GM19463 (cell line): ENCODE results near the gene GTF3C6.
"Not testable (repeated sequence)": the region's sequence is repeated elsewhere in the genome, so short reads cannot be mapped to it uniquely, and the experiment has no call there.

Experiments used
- ATAC-seq: cut with Tn5 transposase; IDR thresholded peaks from one replicate; pipeline ENCODE4 v1.9.1; 2021; ENCODE audit warnings: mild to moderate bottlenecking, moderate library complexity; ENCODE audit not compliant: unreplicated experiment

Gene GTF3C6, protein sequence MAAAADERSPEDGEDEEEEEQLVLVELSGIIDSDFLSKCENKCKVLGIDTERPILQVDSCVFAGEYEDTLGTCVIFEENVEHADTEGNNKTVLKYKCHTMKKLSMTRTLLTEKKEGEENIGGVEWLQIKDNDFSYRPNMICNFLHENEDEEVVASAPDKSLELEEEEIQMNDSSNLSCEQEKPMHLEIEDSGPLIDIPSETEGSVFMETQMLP

DNA sequence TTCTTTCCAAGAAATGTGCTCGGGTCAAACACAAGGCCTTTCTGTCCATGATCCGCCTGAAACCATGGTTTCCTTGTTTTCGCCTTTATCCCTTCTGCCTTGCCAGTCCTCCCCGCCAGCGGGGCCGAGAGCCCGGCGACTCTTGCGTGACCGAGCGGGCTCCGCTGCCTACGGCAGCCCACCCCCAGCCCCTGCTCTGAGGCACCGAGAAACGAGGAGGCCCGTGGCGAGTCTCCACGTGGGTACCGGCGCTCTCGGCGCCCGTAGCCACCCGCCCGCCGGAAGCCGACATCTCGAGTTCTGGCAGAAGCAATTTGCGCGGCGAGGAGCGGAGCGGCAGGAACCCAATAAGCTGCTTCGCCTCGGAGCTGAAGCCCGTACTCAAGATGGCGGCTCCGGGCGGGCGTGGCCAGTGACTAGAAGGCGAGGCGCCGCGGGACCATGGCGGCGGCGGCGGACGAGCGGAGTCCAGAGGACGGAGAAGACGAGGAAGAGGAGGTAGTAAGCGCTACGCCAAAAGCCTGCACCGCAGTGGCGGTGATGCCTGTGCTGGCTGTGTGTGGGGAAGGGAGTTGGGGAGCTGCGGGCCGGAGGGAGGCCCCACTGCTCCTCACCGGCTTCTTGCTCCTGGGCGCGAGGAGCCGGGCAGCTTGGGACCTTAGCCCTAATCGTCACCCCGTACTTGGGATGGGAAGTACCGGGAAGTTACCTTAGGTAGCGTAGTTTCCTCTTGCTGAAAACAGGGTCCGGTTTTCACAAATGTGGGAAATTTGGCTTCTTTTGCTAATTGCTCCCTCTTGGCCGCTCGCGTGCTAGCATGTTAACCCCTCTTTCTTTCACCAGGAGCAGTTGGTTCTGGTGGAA is at the start of gene GTF3C6:
GTF3C6 (plus strand) TSS at position 378 of the 864 bp plus-strand sequence; CDS start at position 442, 64 bp downstream.
- peak; percentile 98 for ATAC-seq

DNA sequence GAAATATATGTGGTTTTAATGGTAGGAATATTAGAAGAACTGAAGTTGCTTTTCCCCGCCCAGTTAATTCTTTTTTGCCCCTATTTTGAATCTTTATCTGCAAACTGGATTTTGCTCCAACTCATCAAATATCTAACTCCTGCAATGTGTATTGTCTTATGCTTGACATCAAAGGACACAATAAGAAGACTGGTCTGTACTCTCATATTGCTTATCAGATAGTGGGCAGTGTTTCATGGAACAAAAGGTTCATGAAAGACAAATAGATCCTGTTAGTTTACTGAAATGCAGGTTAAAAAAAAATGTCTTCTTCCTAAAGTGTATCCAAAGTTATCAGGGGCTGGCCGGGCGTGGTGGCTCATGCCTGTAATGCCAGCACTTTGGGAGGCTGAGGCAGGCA is 27.7 kb upstream of the GTF3C6 start:
- ATAC-seq = no peak

DNA sequence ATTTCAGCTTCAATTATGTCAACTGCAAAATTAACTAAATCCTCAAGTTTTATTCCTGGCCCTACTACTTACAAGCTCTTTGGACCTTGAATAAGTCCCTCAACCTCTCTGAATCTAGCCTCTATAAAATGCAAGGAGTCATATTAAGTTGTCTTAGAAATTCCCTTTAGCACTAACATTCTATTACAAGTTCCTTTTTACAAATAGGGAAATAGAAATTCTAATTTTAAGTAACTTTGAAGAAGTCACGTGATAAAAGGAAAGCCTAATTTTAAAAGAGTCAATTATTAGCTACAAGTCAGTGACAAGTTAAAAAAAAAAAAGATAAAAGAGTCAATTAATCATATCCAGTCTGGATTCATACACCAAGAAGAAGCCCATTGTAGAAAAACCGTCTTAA is 24.6 kb upstream of the GTF3C6 start:
- no peak for ATAC-seq

DNA sequence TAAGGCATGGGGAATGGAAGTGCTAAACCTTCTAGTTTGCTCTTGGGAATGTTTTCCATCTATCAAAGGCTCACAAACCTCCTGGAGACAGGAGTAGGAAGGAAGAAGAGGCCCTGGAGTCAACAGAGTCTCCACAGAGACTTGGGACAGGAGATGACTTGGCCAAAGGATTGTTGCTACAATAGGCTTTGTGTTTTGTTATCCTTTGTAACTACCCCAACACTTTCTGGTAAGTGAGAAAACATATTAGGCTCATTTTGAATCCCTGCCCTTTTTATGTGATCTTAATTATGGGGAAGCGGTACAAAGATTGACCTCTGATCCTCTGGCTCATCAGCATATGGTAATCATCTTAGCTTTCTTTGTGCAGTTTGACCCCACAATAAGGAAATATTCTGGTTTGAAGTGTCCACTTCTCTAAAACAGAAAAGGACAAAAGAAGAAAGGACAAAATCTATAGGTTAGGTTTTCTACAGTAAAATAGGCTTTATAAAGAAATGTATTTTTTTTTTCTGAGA is 24.1 kb upstream of the GTF3C6 start:
- no peak for ATAC-seq

DNA sequence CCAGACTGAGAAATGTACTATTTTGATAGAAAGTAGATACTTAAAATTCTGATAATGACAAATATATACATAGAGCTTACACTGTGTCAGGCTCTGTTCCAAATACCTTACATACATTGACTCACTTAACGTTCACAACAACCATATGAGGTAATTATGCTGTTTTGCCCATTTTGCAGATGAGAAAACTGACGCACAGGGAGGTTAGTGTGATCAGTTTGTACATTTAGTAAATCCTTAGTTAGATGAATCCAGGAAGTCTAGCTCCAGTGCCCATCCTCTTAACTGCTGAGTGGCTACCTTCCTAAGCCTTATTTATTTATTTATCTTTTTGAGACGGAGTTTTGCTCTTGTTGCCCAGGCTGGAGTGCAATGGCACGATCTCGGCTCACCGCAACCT is 23.3 kb upstream of the GTF3C6 start:
- no peak for ATAC-seq

DNA sequence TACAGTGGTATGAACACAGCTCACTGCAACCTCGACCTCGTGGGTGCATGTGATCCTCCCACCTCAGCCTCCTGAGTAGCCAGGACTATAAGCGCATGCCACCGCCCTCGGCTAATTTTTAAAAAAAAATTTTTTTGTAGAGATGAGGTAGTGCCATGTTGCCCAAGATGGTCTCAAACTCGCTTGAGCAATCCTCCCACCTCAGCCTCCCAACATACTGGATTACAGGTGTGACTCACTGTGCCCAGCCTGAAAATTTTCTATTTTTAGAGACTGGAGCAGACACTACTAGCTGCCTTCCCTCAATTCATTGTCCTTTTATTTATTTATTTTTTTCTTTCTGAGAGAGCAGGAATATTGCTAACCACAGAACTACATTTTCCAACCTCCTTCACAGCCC is 20.3 kb upstream of the GTF3C6 start:
- no peak for ATAC-seq

DNA sequence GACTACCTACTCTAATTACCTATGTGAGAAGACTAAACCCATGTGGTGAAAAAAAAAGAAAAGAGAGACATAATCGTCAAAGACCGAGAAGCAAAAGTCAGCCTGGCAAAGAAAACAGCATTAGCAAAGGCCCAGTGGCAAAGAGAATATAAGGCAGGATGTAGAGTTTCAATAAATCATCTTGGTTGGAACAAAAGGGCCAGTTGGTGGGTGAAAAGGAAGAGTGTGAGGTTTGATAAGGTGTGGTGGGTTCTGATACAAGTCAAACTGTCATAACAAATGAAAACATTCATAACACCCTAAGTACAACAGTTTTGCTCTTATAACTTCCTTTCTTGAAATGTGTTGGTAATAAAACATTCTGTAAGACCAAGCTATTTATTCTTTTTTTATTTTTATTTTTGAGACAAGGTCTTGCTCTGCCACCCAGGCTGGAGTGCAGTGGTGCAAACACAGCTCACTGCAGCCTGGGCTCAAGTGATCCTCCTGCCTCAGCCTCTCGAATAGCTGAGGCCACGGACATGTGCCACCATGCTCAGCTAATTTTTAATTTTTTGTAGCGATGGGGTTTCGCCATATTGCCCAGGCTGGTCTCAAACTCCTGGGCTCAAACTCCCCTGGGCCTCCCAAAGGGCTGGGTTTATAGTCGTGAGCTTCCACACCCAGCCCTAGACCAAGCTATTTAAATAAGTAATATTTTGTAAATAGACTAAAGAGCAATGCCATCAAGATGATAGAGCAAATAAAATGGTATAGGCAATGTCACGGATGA is 18.9 kb upstream of the GTF3C6 start:
- ATAC-seq = no peak

DNA sequence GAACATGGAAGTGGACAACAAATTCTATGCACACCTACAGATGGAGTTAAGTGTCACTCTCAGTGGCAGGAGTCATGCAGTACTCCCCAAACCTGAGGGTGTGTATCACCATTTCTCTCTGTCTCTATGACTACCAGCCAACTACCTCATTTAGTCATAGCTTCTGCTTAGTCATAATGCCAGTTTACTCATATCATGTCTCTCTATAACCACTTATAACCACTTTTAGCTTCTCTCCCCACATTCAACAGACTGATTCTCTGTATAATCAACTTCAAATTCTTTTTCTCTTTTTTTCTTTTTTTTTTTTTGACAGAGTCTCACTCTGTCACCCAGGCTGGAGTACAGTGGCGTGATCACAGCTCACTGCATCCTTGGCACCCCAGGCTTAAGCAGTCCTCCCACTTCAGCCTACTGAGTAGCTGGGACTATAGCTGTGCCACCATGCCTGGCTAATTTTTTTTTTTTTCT is 13.8 kb upstream of the GTF3C6 start:
- peak; percentile 99 for ATAC-seq

DNA sequence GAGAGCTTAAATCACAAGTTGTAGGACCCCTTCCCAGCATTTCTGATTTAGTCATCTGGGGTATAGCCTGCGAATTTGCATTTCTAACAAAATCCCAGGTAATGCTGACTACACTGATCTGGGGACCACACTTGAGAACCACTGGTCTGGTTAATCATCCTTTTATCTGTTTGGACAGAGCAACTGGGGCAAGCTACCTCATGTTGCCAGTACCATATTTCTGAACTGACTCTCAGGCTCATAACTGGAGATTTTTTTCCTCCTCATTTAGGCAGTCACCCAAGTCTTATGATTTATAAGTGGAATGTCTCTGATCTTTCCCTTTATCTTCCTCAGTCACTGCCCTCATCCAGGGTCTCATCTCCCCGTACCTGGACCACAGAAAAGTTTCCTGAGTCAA is 12.0 kb upstream of the GTF3C6 start:
- no peak for ATAC-seq

DNA sequence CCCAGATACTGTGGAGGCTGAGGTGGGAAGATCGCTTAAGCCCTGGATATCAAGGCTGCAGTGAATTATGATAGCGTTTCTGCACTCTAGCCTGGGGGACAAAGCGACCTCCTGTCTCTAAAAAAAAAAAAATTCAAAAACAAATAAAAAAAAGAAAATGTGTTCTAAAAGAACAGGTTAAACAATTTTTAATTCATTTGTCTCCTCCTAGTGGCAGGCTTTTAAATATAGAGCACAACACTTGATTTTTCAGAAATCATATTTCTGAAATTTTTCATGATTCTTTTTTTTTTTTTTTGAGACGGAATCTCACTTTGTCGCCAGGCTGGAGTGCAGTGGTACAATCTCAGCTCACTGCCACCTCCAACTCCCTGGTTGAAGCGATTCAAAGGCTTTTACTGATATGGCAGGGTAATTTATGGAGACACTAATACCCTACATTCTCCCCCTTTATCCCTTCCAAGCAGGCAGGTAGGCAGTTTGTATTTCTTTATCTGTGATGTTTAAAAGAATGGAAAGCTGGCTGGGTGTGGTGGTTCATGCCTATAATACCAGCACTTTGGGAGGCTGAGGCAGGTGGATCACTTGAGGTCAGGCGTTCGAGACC is 8.7 kb upstream of the GTF3C6 start:
- ATAC-seq = no peak

DNA sequence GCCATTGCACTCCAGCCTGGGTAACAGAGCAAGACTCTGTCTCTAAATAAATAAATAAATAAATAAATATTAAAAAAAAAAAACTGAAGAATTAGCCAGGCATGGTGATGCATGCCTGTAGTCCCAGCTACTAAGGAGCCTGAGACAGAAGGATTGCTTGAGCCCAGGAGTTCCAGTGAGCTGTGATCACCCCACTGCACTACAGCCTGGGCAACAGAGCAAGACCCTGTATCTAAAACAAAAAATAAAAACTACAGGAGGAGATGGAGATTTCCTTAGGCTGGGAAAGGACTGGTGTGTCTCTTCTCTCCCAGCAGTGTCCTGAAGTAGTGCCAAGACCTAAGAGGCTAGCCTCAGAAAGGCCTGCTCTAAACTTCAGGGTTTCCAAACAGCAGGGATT is 8.1 kb upstream of the GTF3C6 start:
- no peak for ATAC-seq

DNA sequence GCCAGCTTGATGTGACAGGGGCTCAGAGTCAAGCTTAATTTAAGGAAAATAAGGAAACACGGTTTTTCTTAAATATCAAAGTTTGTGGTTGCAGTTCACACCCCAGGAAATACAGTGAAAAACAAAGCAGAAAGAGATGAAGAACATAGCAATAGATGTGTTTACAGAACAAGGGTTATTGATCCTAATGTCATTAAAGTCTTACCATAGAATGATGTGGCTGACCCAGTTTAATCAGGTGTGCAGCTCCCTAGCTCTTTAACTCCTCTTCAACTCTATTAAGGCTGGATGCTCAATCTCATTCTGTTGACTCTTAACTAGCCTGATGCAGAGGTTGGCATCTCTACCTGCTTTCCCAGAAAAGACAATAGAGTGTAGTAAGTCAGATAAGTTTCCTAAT is 7.5 kb upstream of the GTF3C6 start:
- ATAC-seq = no peak

DNA sequence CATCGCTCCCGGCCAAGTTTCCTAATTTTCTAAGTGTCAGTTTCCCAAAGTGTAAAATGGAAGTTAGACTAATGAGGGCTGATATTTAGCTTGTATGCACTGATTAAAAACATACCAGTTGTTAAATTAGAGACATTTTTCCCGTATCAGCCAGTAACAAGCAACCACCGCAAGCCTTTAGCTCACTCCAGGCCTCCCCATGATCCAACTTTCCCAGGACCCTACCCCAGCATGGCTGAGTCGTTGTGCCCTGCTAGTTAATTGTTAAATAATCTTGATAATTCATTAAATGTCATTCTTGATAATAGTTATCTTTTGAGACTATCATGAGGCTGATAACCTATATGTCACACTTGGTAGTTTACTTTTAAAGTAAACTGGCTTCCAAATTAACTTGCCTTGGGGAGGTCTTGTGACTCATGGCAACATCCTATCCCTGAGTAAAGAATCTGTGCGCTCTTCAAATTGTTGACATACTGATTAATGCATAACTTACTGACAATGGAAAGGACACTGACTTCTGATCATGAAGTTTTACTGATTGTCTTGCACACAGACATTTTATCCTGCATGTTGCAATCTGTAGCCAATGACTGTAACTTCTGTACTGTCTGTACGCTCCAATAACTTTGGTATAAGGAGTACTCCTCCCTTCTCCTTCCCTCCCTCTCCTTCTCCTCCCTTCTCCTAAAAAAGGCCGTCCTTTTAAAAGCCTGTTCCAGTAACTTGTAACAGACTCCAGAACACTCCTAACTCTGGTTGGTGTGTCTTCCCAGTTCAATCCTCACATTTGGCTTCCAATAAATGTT is 6.3 kb upstream of the GTF3C6 start:
- no peak for ATAC-seq

DNA sequence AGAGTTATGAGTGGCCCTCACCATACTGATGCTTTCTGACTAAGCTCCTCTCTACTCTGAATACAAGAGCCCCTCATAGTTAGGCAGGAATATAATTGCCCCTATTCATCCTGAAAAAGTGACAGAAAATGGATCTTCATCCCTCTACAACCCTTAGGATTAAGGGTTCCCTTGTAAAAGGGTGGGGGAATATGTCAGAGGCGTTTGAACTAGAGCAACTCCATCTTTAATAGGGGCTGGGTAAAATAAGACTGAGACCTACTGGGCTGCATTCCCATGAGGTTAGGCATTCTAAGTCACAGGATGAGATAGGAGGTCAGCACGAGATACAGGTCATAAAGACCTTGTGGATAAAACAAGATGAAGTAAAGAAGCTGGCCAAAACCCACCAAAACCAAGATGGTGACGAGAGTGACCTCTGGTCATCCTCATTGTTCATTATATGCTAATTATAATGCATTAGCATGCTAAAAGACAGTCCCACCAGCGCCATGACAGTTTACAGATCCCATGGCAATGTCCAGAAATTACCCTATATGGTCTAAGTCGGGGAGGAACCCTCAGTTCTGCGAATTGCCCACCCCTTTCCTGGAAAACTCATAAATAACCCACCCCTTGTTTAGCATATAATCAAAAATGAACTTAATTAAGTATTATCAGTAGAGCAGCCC is 4.7 kb upstream of the GTF3C6 start:
- no peak for ATAC-seq

DNA sequence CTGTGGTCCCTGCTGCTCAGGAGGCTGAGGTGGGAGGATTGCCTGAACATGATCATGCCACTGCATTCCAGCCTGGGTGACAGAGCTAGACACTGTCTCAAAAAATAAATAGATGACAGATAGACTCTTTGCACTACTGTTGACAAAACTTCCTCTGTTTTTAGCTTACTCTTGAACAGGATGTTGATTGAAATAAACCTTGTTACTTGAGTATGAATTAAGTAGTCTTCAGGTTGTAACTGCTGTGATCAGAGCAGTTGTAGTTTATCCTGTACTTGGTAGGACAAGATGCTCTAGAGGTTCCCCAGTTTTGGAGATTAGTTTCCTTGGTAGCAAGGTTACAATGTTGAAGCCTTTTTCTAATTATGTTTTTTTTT is 1.5 kb downstream of the GTF3C6 start:
- no peak for ATAC-seq

DNA sequence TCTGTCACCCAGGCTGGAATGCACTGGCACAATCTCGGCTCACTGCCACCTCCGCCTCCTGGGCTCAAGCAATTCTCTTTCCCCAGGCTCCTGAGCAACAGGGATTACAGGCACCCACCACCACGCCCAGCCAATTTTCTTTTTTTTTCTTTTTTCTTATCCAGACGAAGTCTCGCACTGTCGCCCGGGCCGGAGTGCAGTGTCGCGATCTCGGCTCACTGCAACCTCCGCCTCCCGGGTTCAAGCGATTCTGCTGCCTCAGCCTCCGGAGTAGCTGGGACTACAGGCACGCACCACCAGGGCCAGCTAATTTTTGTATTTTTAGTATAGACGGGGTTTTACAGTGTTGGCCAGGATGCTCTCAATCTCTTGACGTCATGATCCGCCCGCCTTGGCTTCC is 4.1 kb downstream of the GTF3C6 start:
- ATAC-seq = not testable (repeated sequence)

DNA sequence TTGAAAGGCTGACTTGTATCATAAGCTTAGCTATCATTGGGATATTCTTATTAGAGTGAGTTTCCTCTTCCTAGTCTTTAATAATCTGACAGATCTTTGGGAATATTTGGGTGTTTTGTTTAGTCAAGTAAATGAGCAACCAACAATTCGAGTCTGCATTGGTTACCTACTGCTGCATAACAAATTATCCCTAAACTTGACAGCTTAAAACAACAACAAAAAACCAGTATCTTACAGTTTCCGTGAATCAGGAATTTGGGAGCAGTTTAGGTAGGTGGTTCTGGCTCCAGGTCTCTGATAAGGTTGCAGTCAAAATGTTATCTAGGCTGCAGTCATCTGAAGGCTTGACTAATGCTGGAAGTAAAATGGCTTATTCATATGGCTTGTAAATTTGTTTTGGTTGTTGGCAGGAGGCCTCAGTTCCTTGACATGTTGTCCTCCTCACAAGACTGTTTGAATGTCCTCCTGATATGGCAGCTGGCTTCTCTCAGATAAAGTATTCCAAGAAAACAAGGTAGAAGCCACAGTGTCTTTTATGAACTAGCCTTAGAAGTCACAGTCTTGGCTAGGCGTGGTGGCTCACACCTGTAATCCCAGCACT is 7.2 kb downstream of the GTF3C6 start:
- ATAC-seq = no peak

DNA sequence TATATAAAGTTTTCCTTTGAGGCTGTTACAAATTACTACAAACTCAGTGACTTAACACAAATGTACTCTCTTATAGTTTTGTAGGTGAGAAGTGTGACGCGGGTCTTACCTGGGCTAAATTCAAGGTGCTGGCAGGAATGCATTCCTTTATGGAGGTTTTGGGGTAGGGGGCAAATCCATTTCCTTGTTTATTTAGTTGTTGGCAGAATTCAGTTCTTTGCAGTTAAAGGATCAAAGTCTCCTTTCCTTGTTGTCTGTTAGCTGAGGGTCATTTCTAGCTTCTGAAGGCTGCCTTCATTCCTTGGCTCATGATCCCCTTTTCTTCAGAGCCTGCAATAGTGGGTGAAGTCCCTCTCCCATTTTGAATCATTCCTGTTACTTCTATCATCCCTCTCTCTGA is 10.2 kb downstream of the GTF3C6 start:
- ATAC-seq = not testable (repeated sequence)

DNA sequence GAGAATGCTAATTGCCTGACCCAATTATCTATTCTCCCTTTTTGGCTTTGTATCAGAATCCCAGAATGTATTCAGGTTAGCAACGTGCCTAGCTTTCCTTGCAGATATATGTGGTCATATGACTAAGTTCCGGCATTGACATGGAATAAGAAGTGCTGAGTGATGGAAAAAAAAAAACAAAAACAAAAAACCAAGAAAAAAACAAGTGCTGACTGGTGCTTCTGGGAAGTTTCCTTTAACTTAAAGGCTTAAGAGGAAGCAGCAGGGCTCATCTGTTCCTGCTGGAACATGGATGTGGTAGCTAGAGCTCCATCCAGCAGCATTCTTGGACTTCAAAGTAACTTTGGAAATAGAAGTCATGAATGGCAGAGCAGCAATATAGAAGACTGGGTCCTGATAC is 13.0 kb downstream of the GTF3C6 start:
- no peak for ATAC-seq
